NCI-H2029 (cell line): Measurements from ENCODE around the gene ELOVL1.
"Not testable (repeated sequence)": the region's sequence is repeated elsewhere in the genome, so short reads cannot be mapped to it uniquely, and the experiment has no call there.

Experiments used
- DNase-seq: peaks from one replicate; lab custom pipeline; 2025; lab: John Stamatoyannopoulos, UW

The ELOVL1 gene

GRCh38 chr1:43367904-43368645 lies at the start of gene ELOVL1:
TSS of gene ELOVL1 (minus strand) at chr1:43368011. CDS start at chr1:43365609, 2,402 bp downstream.
- peak; percentile 95 for DNase-seq

GRCh38 chr1:43415901-43416300 lies 48.1 kb upstream of the ELOVL1 start:
- no peak for DNase-seq

GRCh38 chr1:43414634-43415223 lies 46.9 kb upstream of the ELOVL1 start:
- peak; percentile 57 for DNase-seq

GRCh38 chr1:43413426-43413825 lies 45.6 kb upstream of the ELOVL1 start:
- not testable (repeated sequence) for DNase-seq

GRCh38 chr1:43410571-43410970 lies 42.8 kb upstream of the ELOVL1 start:
- DNase-seq, result no peak

GRCh38 chr1:43405876-43406234 lies 38.0 kb upstream of the ELOVL1 start:
- no peak for DNase-seq

- DNase-seq, result peak; percentile 71
These were observed 37.5 kb upstream of the ELOVL1 start for GRCh38 chr1:43405219-43405875.

- no peak for DNase-seq
These were observed 36.5 kb upstream of the ELOVL1 start for GRCh38 chr1:43404353-43404752.

- no peak for DNase-seq
These were observed 34.5 kb upstream of the ELOVL1 start for GRCh38 chr1:43402089-43402865.

GRCh38 chr1:43400441-43400840 lies 32.6 kb upstream of the ELOVL1 start:
- DNase-seq, result not testable (repeated sequence)

GRCh38 chr1:43398227-43398626 lies 30.4 kb upstream of the ELOVL1 start:
- DNase-seq, result no peak

GRCh38 chr1:43396059-43396458 lies 28.2 kb upstream of the ELOVL1 start:
- peak; percentile 54 for DNase-seq

- DNase-seq, result no peak
These were observed 27.7 kb upstream of the ELOVL1 start for GRCh38 chr1:43395523-43395922.

- DNase-seq, result no peak
These were observed 24.9 kb upstream of the ELOVL1 start for GRCh38 chr1:43392702-43393101.

GRCh38 chr1:43389326-43390313 lies 21.8 kb upstream of the ELOVL1 start, which contains the start of the genes MED8 and SZT2:
TSS of gene MED8 (minus strand) at chr1:43389800. CDS start at chr1:43389764, 36 bp downstream.
TSS of gene SZT2 (plus strand) at chr1:43389899. CDS start at chr1:43389969, 70 bp downstream.
- peak; percentile 98 for DNase-seq

GRCh38 chr1:43388613-43389012 lies 20.8 kb upstream of the ELOVL1 start:
- DNase-seq, result no peak

- no peak for DNase-seq
These were observed 20.3 kb upstream of the ELOVL1 start for GRCh38 chr1:43387976-43388599.

- DNase-seq, result no peak
These were observed 18.9 kb upstream of the ELOVL1 start for GRCh38 chr1:43386676-43387075.

GRCh38 chr1:43383449-43383848 lies 15.6 kb upstream of the ELOVL1 start:
- no peak for DNase-seq

- no peak for DNase-seq
These were observed 14.4 kb upstream of the ELOVL1 start for GRCh38 chr1:43382027-43382779.
